Natural killer cell (primary cell): ENCODE measurements around the gene PXDN. TPM values are rescaled to one million over a fixed set of nuclear protein-coding genes. Genes with fewer than 3 reads are reported as not detected.

ENCODE experiments used
- ATAC-seq, 3 donors: fragments of 150-1000 bp in 2 of 3; fragments of 200-7000 bp in 1 of 3; cut with Tn5 transposase; 1 replicate in 1 of 3; 2 replicates in 2 of 3; pipeline ENCODE4 v1.10.0; 2021; ENCODE audit warnings: mild to moderate bottlenecking in 2 of 3, moderate library complexity in 2 of 3
- DNase-seq, 2 donors: peaks; one replicate each; pipeline versions ENCODE4 v3.0.0 to v3.0.0-alpha.2; 2013 to 2021; ENCODE audit warnings: mixed read lengths in 1 of 2
- H3K27ac ChIP-seq: one replicate; pipeline ENCODE4 v1.5.1; 2013; ENCODE audit warnings: mild to moderate bottlenecking, low read length
- H3K27me3 ChIP-seq: one replicate; pipeline ENCODE4 v1.6.1; 2013; ENCODE audit warnings: low read length; ENCODE audit not compliant: control insufficient read depth, insufficient read depth
- H3K36me3 ChIP-seq: one replicate; pipeline ENCODE4 v1.6.1; 2013; ENCODE audit warnings: low read length; ENCODE audit not compliant: control insufficient read depth, insufficient read depth
- H3K4me1 ChIP-seq: one replicate; pipeline ENCODE4 v1.6.1; 2013; ENCODE audit warnings: low read length; ENCODE audit not compliant: control insufficient read depth, insufficient read depth
- H3K4me3 ChIP-seq: one replicate; pipeline ENCODE4 v1.5.1; 2013; ENCODE audit warnings: low read length
- H3K9me3 ChIP-seq: one replicate; pipeline ENCODE4 v1.6.1; 2013; ENCODE audit warnings: low read length; ENCODE audit not compliant: control insufficient read depth, insufficient read depth
- H3K27ac Mint-ChIP-seq, 2 donors: one replicate each; pipeline ENCODE4 v1.8.0; 2022; ENCODE audit warnings: mild to moderate bottlenecking in 2 of 2, mixed read lengths in 2 of 2, moderate library complexity in 1 of 2
- H3K27me3 Mint-ChIP-seq, 2 donors: one replicate each; pipeline ENCODE4 v1.8.0; 2022; ENCODE audit warnings: low read depth in 2 of 2, mixed read lengths in 2 of 2
- H3K36me3 Mint-ChIP-seq: one replicate; pipeline ENCODE4 v1.8.0; 2022; ENCODE audit warnings: mixed read lengths
- H3K4me1 Mint-ChIP-seq, 2 donors: one replicate each; pipeline ENCODE4 v1.8.0; 2022; ENCODE audit warnings: mixed read lengths in 2 of 2
- H3K4me3 Mint-ChIP-seq: one replicate; pipeline ENCODE4 v1.8.0; 2022; ENCODE audit warnings: mild to moderate bottlenecking, moderate library complexity, mixed read lengths
- H3K9me3 Mint-ChIP-seq, 2 donors: one replicate each; pipeline ENCODE4 v1.8.0; 2022; ENCODE audit warnings: mixed read lengths in 2 of 2
- CTCF ChIP-seq: fragments of 200-600 bp; IDR thresholded peaks from one replicate; pipeline ENCODE4 v1.8.0; 2022; ENCODE audit warnings: antibody characterized with exemption
- WGBS: methylation state at CpG from one replicate; pipeline ENCODE4 v1.1.7; 2013; ENCODE audit warnings: missing lambda C conversion rate; ENCODE audit not compliant: insufficient coverage; 5-methylcytosine and 5-hydroxymethylcytosine counted together
- intact Hi-C: fragments of 100-400 bp; cut with micrococcal nuclease; formaldehyde crosslinking; loops from one replicate; pipeline ENCODE4 v1.14.2; 2022
- total RNA-seq, 4 donors: library from RNA; stranded (reverse); fragments of 120-200 nt in 1 of 4; gene quantifications; one replicate each; pipeline versions ENCODE4 v1.2.3 to v1.2.4, GENCODE V29; 2013 to 2022

Gene PXDN
- total RNA-seq, 3 donors from 2014 or later (not counting 1 experiment from before 2014, with no cell fraction given), result 2.1 to 3.7 (median 2.5) TPM

GRCh38 chr2:1618191-1618961 lies 125.9 kb downstream of the PXDN start:
- TF ChIP-seq CTCF, result no peak

GRCh38 chr2:1617425-1618021 lies 126.8 kb downstream of the PXDN start:
- Mint-ChIP-seq H3K27me3 (peaks cover 3 to 8% of the 10 kb centered on the region in 2 donors), H3K9me3 (no peaks in the 10 kb centered on the region), H3K36me3 (no peaks in the 10 kb centered on the region), H3K4me3 (no peak overlapping the region), H3K27ac (no peak overlapping the region), H3K4me1 (no peaks in the 10 kb centered on the region)
- H3K9me3 ChIP-seq, result no peaks in the 10 kb centered on the region
- intact Hi-C loops, result no loop called here
- H3K27me3 ChIP-seq, result no peaks in the 10 kb centered on the region
- WGBS, result 64% methylated on average over 11 of the region's 11 CpGs
- H3K4me3 ChIP-seq, result no peak overlapping the region
- no peak for ATAC-seq
- TF ChIP-seq CTCF, result no peak
- no peak for DNase-seq
- H3K36me3 ChIP-seq, result no peaks in the 10 kb centered on the region
- no peak overlapping the region for H3K27ac ChIP-seq
- no peaks in the 10 kb centered on the region for H3K4me1 ChIP-seq

More at GRCh38 chr2:1618191-1618961, 125.9 kb downstream of the PXDN start:
- Mint-ChIP-seq H3K27me3 (peaks cover 3 to 8% of the 10 kb centered on the region in 2 donors), H3K36me3 (no peaks in the 10 kb centered on the region), H3K27ac (no peak overlapping the region), H3K4me3 (no peak overlapping the region), H3K9me3 (no peaks in the 10 kb centered on the region), H3K4me1 (no peaks in the 10 kb centered on the region)
- Histone ChIP-seq H3K27ac (no peak overlapping the region), H3K4me1 (no peaks in the 10 kb centered on the region), H3K9me3 (no peaks in the 10 kb centered on the region), H3K4me3 (no peak overlapping the region), H3K27me3 (no peaks in the 10 kb centered on the region), H3K36me3 (no peaks in the 10 kb centered on the region)
- 93% methylated on average over 20 of the region's 20 CpGs for WGBS
- intact Hi-C loops, result no loop called here
- DNase-seq, result no peak
- no peak for ATAC-seq

GRCh38 chr2:1614564-1614963 lies 129.8 kb downstream of the PXDN start:
- Histone ChIP-seq H3K4me1 (peaks cover 4% of the 10 kb centered on the region), H3K9me3 (no peaks in the 10 kb centered on the region), H3K27ac (no peak overlapping the region), H3K36me3 (no peaks in the 10 kb centered on the region), H3K4me3 (no peak overlapping the region), H3K27me3 (no peaks in the 10 kb centered on the region)
- Mint-ChIP-seq H3K27me3 (peaks cover 3 to 8% of the 10 kb centered on the region in 2 donors), H3K27ac (no peak overlapping the region), H3K36me3 (no peaks in the 10 kb centered on the region), H3K4me3 (no peak overlapping the region), H3K4me1 (no peaks in the 10 kb centered on the region), H3K9me3 (no peaks in the 10 kb centered on the region)
- 44% methylated on average over 8 of the region's 10 CpGs for WGBS
- intact Hi-C loops, result no loop called here
- ATAC-seq (no peak), DNase-seq (no peak)
- TF ChIP-seq CTCF, result no peak
